HepG2 (cell line): ENCODE results near the gene TOMM6. TPM values are rescaled to one million over a fixed set of nuclear protein-coding genes. Genes with fewer than 3 reads are reported as not detected.

Experiments used
- KMT2B ChIP-seq: IDR thresholded peaks from 2 replicates; pipeline ENCODE4 v1.6.1; 2016; ENCODE audit warnings: missing genetic modification reagents, missing compliant biosample characterization
- NFKB2 ChIP-seq: sonication (generic); formaldehyde crosslinking; IDR thresholded peaks from 2 replicates; pipeline ENCODE4 v1.4.0; 2020; ENCODE audit warnings: missing genetic modification reagents, borderline replicate concordance
- PLRG1 ChIP-seq: fragments of 450-650 bp; conservative IDR thresholded peaks from 2 replicates; pipeline ENCODE4 v1.6.1; 2016
- PREB ChIP-seq: sonication (generic); formaldehyde crosslinking; IDR thresholded peaks from 2 replicates; pipeline ENCODE4 v1.4.0; 2020; ENCODE audit warnings: missing genetic modification reagents
- SAFB2 ChIP-seq: sonication (generic); formaldehyde crosslinking; IDR thresholded peaks from 2 replicates; pipeline ENCODE4 v1.5.1; 2020; ENCODE audit warnings: missing genetic modification reagents, low read depth, mild to moderate bottlenecking, borderline replicate concordance
- THAP9 ChIP-seq: sonication (generic); formaldehyde crosslinking; IDR thresholded peaks from 2 replicates; pipeline ENCODE4; 2020; ENCODE audit warnings: missing genetic modification reagents, mild to moderate bottlenecking, borderline replicate concordance
- ZNF10 ChIP-seq: sonication (generic); formaldehyde crosslinking; IDR thresholded peaks from 2 replicates; pipeline ENCODE4 v1.4.0; 2020; ENCODE audit warnings: mild to moderate bottlenecking, low read depth, missing genetic modification reagents, borderline replicate concordance
- ZNF484 ChIP-seq: sonication (generic); formaldehyde crosslinking; IDR thresholded peaks from 2 replicates; pipeline ENCODE4 v1.5.1; 2020; ENCODE audit warnings: mild to moderate bottlenecking, low read depth, missing genetic modification reagents, borderline replicate concordance
- ZNF552 ChIP-seq: sonication (generic); formaldehyde crosslinking; IDR thresholded peaks from 2 replicates; pipeline ENCODE4 v1.9.0; 2022; ENCODE audit warnings: missing genetic modification reagents, mild to moderate bottlenecking, borderline replicate concordance
- ZNF713 ChIP-seq: sonication (generic); formaldehyde crosslinking; IDR thresholded peaks from 2 replicates; pipeline ENCODE4 v1.4.0; 2020; ENCODE audit warnings: mild to moderate bottlenecking, missing genetic modification reagents
- ZNF878 ChIP-seq: sonication (generic); formaldehyde crosslinking; IDR thresholded peaks from 2 replicates; pipeline ENCODE4 v1.8.1; 2023; ENCODE audit warnings: mild to moderate bottlenecking, missing genetic modification reagents, moderate library complexity
- polyA plus RNA-seq, 8 experiments: library from polyadenylated mRNA; depleted of rRNA in 3 of 8; stranded (reverse) in 7 of 8; unstranded in 1 of 8; fragments of >200 nt; fragmentation: Illumina TruSeq in 4 of 8; extraction: Trizol in 4 of 8; gene quantifications; 2 replicates each; pipeline versions ENCODE4 v1.2.1 to v1.2.3, GENCODE V29; 2011 to 2016; ENCODE audit warnings: low read depth in 4 of 8, missing spikeins in 1 of 8, mixed read lengths in 1 of 8; ENCODE audit not compliant: insufficient read depth in 1 of 8
- total RNA-seq, 5 experiments: library from RNA; depleted of rRNA; stranded (reverse); fragments of >200 nt; fragmentation: Illumina TruSeq; extraction: Trizol; gene quantifications; 2 replicates each; pipeline ENCODE4 v1.2.3, GENCODE V29; 2016; ENCODE audit warnings: low read depth in 1 of 5

Gene TOMM6
- total and polyA plus RNA-seq, 2 of the 13 experiments (the other 11 are each of a cell fraction or from before 2014, with no cell fraction given), result 320 to 321 TPM

GRCh38 chr6:41748542-41748941 lies 39.0 kb upstream of the TOMM6 start (continued):
- TF ChIP-seq PREB (CRISPR knock-in tag) (no peak), NFKB2 (CRISPR knock-in tag) (no peak), THAP9 (CRISPR knock-in tag) (no peak), PLRG1 (no peak), ZNF10 (CRISPR knock-in tag) (no peak), ZNF484 (no peak), ZNF878 (no peak), SAFB2 (CRISPR knock-in tag) (no peak), ZNF552 (CRISPR knock-in tag) (no peak), ZNF713 (CRISPR knock-in tag) (no peak), KMT2B (CRISPR knock-in tag) (no peak; the same call in 1 of the 2 replicates)
